Measurements from ENCODE around the gene DNAAF5. TPM values are rescaled to one million over a fixed set of nuclear protein-coding genes. Genes with fewer than 3 reads are reported as not detected.

DNAAF5 gene
- total RNA-seq, 1 donor from 2014 or later = 15.2 TPM

GRCh38 chr7:761631-762030 lies 35.1 kb downstream of the DNAAF5 start:
- H3K27me3 Mint-ChIP-seq (ENCODE audit: unreplicated experiment) = no peaks in the 10 kb centered on the region
- TF ChIP-seq CTCF (IDR thresholded peaks at IDR 0.05; ENCODE audit: partially characterized antibody, unreplicated experiment) = no peak
- DNase-seq = no peak
- no peaks in the 10 kb centered on the region for H3K9me3 Mint-ChIP-seq (ENCODE audit: unreplicated experiment)
- H3K4me1 Mint-ChIP-seq (ENCODE audit: low read depth, unreplicated experiment) = no peaks in the 10 kb centered on the region
- H3K27ac Mint-ChIP-seq (ENCODE audit: unreplicated experiment) = no peak overlapping the region
- no peaks in the 10 kb centered on the region for H3K36me3 Mint-ChIP-seq (ENCODE audit: unreplicated experiment)
- H3K4me3 Mint-ChIP-seq (ENCODE audit: unreplicated experiment) = no peak overlapping the region

- Mint-ChIP-seq H3K27me3 (ENCODE audit: unreplicated experiment) (peaks cover 2% of the 10 kb centered on the region), H3K9me3 (ENCODE audit: unreplicated experiment) (peaks cover 3% of the 10 kb centered on the region), H3K36me3 (ENCODE audit: unreplicated experiment) (no peaks in the 10 kb centered on the region), H3K4me3 (ENCODE audit: unreplicated experiment) (no peak overlapping the region), H3K4me1 (ENCODE audit: low read depth, unreplicated experiment) (peaks cover 2% of the 10 kb centered on the region), H3K27ac (ENCODE audit: unreplicated experiment) (no peak overlapping the region)
- DNase-seq = no peak
- no peak for TF ChIP-seq CTCF (IDR thresholded peaks at IDR 0.05; ENCODE audit: partially characterized antibody, unreplicated experiment)
Observed at GRCh38 chr7:762885-763284, 36.4 kb downstream of the DNAAF5 start.

GRCh38 chr7:763762-764161 lies 37.3 kb downstream of the DNAAF5 start:
- no peak for DNase-seq
- no peaks in the 10 kb centered on the region for H3K36me3 Mint-ChIP-seq (ENCODE audit: unreplicated experiment)
- H3K27ac Mint-ChIP-seq (ENCODE audit: unreplicated experiment) = no peak overlapping the region
- peaks cover 2% of the 10 kb centered on the region for H3K27me3 Mint-ChIP-seq (ENCODE audit: unreplicated experiment)
- H3K4me3 Mint-ChIP-seq (ENCODE audit: unreplicated experiment) = no peak overlapping the region
- peaks cover 2% of the 10 kb centered on the region for H3K4me1 Mint-ChIP-seq (ENCODE audit: low read depth, unreplicated experiment)
- TF ChIP-seq CTCF (IDR thresholded peaks at IDR 0.05; ENCODE audit: partially characterized antibody, unreplicated experiment) = no peak
- peaks cover 4% of the 10 kb centered on the region for H3K9me3 Mint-ChIP-seq (ENCODE audit: unreplicated experiment)

GRCh38 chr7:765383-765782 lies 38.9 kb downstream of the DNAAF5 start:
- H3K27ac Mint-ChIP-seq (ENCODE audit: unreplicated experiment) = no peak overlapping the region
- peaks cover 2% of the 10 kb centered on the region for H3K4me1 Mint-ChIP-seq (ENCODE audit: low read depth, unreplicated experiment)
- TF ChIP-seq CTCF (IDR thresholded peaks at IDR 0.05; ENCODE audit: partially characterized antibody, unreplicated experiment) = no peak
- H3K4me3 Mint-ChIP-seq (ENCODE audit: unreplicated experiment) = no peak overlapping the region
- no peaks in the 10 kb centered on the region for H3K36me3 Mint-ChIP-seq (ENCODE audit: unreplicated experiment)
- DNase-seq = no peak
- H3K27me3 Mint-ChIP-seq (ENCODE audit: unreplicated experiment) = peaks cover 2% of the 10 kb centered on the region
- peaks cover 4% of the 10 kb centered on the region for H3K9me3 Mint-ChIP-seq (ENCODE audit: unreplicated experiment)

- no peak overlapping the region for H3K27ac Mint-ChIP-seq (ENCODE audit: unreplicated experiment)
- peaks cover 4% of the 10 kb centered on the region for H3K9me3 Mint-ChIP-seq (ENCODE audit: unreplicated experiment)
- no peak overlapping the region for H3K4me3 Mint-ChIP-seq (ENCODE audit: unreplicated experiment)
- H3K4me1 Mint-ChIP-seq (ENCODE audit: low read depth, unreplicated experiment) = peaks cover 4% of the 10 kb centered on the region
- no peak for DNase-seq
- peaks cover 2% of the 10 kb centered on the region for H3K27me3 Mint-ChIP-seq (ENCODE audit: unreplicated experiment)
- no peak for TF ChIP-seq CTCF (IDR thresholded peaks at IDR 0.05; ENCODE audit: partially characterized antibody, unreplicated experiment)
- H3K36me3 Mint-ChIP-seq (ENCODE audit: unreplicated experiment) = no peaks in the 10 kb centered on the region
Observed at GRCh38 chr7:767580-767940, 41.1 kb downstream of the DNAAF5 start.
